CD8-positive, alpha-beta memory T cell (primary cell): ENCODE data around the gene PGR. TPM values are rescaled to one million over a fixed set of nuclear protein-coding genes. Genes with fewer than 3 reads are reported as not detected.

Source experiments
- CTCF ChIA-PET: fragments of 350-600 bp; sonication (Branson Sonifier 250); formaldehyde crosslinking; loops from one replicate; lab custom pipeline; 2021; ENCODE audit warnings: antibody characterized with exemption; lab: Charles Lee
- POLR2A ChIA-PET: fragments of 350-600 bp; sonication (Branson Sonifier 250); formaldehyde crosslinking; loops from one replicate; lab custom pipeline; 2021; ENCODE audit warnings: antibody characterized with exemption; lab: Charles Lee
- DNase-seq, 5 donors: peaks; one replicate each; pipeline versions ENCODE4 v3.0.0 to v3.0.0-alpha.2; 2020 to 2022; ENCODE audit warnings: mixed read lengths in 1 of 5
- H3K27ac ChIP-seq: one replicate; pipeline ENCODE4 v1.7.0; 2013; ENCODE audit warnings: low read depth, mild to moderate bottlenecking, low read length, moderate library complexity
- H3K27me3 ChIP-seq: 2 replicates; pipeline ENCODE4 v1.7.0; 2013; ENCODE audit warnings: low read length, mild to moderate bottlenecking; ENCODE audit not compliant: insufficient read depth, poor library complexity, severe bottlenecking
- H3K36me3 ChIP-seq: 2 replicates; pipeline ENCODE4 v1.7.0; 2013; ENCODE audit warnings: mild to moderate bottlenecking, low read length, moderate library complexity; ENCODE audit not compliant: insufficient read depth
- H3K4me1 ChIP-seq: 2 replicates; pipeline ENCODE4 v1.7.0; 2013; ENCODE audit warnings: mild to moderate bottlenecking, low read length, moderate library complexity; ENCODE audit not compliant: insufficient read depth
- H3K4me3 ChIP-seq: 2 replicates; pipeline ENCODE4 v1.7.0; 2013; ENCODE audit warnings: mild to moderate bottlenecking, low read length
- H3K9me3 ChIP-seq: 2 replicates; pipeline ENCODE4 v1.7.0; 2013; ENCODE audit warnings: mild to moderate bottlenecking, low read length
- H3K27ac Mint-ChIP-seq, 8 donors: one replicate each; pipeline ENCODE4 v1.8.0; 2020 to 2021; ENCODE audit warnings: mixed read lengths in 8 of 8, mild to moderate bottlenecking in 6 of 8, inconsistent platforms in 3 of 8, moderate library complexity in 3 of 8
- H3K27me3 Mint-ChIP-seq, 2 donors: one replicate each; pipeline ENCODE4 v1.8.0; 2020 to 2021; ENCODE audit warnings: mixed read lengths in 2 of 2, mild to moderate bottlenecking in 1 of 2, moderate library complexity in 1 of 2
- H3K36me3 Mint-ChIP-seq, 3 donors: one replicate each; pipeline ENCODE4 v1.8.0; 2020 to 2021; ENCODE audit warnings: mixed read lengths in 3 of 3, inconsistent platforms in 1 of 3, mild to moderate bottlenecking in 1 of 3
- H3K4me1 Mint-ChIP-seq, 3 donors: one replicate each; pipeline ENCODE4 v1.8.0; 2020 to 2021; ENCODE audit warnings: mixed read lengths in 3 of 3, inconsistent platforms in 1 of 3, mild to moderate bottlenecking in 1 of 3
- H3K4me3 Mint-ChIP-seq, 7 donors: one replicate each; pipeline ENCODE4 v1.8.0; 2020 to 2021; ENCODE audit warnings: mixed read lengths in 7 of 7, mild to moderate bottlenecking in 6 of 7, moderate library complexity in 4 of 7, inconsistent platforms in 2 of 7
- H3K9me3 Mint-ChIP-seq, 5 donors: one replicate each; pipeline ENCODE4 v1.8.0; 2020 to 2022; ENCODE audit warnings: mixed read lengths in 5 of 5, mild to moderate bottlenecking in 3 of 5, moderate library complexity in 2 of 5, inconsistent platforms in 1 of 5
- polyA plus RNA-seq: library from polyadenylated mRNA; unstranded; fragments of 300-500 nt; fragmentation: Illumina TruSeq; gene quantifications from one replicate; pipeline ENCODE4 v1.2.3, GENCODE V29; 2021
- total RNA-seq, 2 experiments: library from RNA; stranded (reverse); gene quantifications; one replicate each; pipeline ENCODE4 v1.2.3, GENCODE V29; 2021

Gene PGR
- total and polyA plus RNA-seq, 3 experiments from 2014 or later: not detected

GRCh38 chr11:101096036-101096704 is 33.4 kb downstream of the PGR start:
- POLR2A ChIA-PET: no interaction called here
- Mint-ChIP-seq H3K9me3 (peaks cover 0 to 21% (median 9%) of the 10 kb centered on the region in 5 donors), H3K4me1 (no peaks in the 10 kb centered on the region), H3K27me3 (no peaks in the 10 kb centered on the region), H3K36me3 (no peaks in the 10 kb centered on the region), H3K27ac (no peak overlapping the region), H3K4me3 (no peak overlapping the region)
- CTCF ChIA-PET: no interaction called here
- no peaks in the 10 kb centered on the region for H3K36me3 ChIP-seq
- H3K27me3 ChIP-seq: no peaks in the 10 kb centered on the region
- no peak overlapping the region for H3K4me3 ChIP-seq
- no peak for DNase-seq
- no peaks in the 10 kb centered on the region for H3K4me1 ChIP-seq
- no peak overlapping the region for H3K27ac ChIP-seq
- no peaks in the 10 kb centered on the region for H3K9me3 ChIP-seq

GRCh38 chr11:101091781-101092180 is 37.8 kb downstream of the PGR start:
- DNase-seq: no peak
- Histone ChIP-seq H3K36me3 (no peaks in the 10 kb centered on the region), H3K4me3 (no peak overlapping the region), H3K27me3 (no peaks in the 10 kb centered on the region), H3K4me1 (no peaks in the 10 kb centered on the region), H3K27ac (no peak overlapping the region), H3K9me3 (no peaks in the 10 kb centered on the region)
- no peaks in the 10 kb centered on the region for H3K36me3 Mint-ChIP-seq
- H3K9me3 Mint-ChIP-seq: peaks cover 5 to 18% (median 10%) of the 10 kb centered on the region in 5 donors
- H3K27ac Mint-ChIP-seq: no peak overlapping the region
- H3K27me3 Mint-ChIP-seq: no peaks in the 10 kb centered on the region
- H3K4me3 Mint-ChIP-seq: no peak overlapping the region
- no peaks in the 10 kb centered on the region for H3K4me1 Mint-ChIP-seq
- CTCF ChIA-PET: no interaction called here
- POLR2A ChIA-PET: no interaction called here

GRCh38 chr11:101090679-101091270 is 38.8 kb downstream of the PGR start:
- Mint-ChIP-seq H3K27me3 (no peaks in the 10 kb centered on the region), H3K27ac (no peak overlapping the region), H3K9me3 (peaks cover 8 to 15% (median 14%) of the 10 kb centered on the region in 5 donors), H3K36me3 (no peaks in the 10 kb centered on the region), H3K4me3 (no peak overlapping the region), H3K4me1 (no peaks in the 10 kb centered on the region)
- DNase-seq: no peak
- Histone ChIP-seq H3K36me3 (no peaks in the 10 kb centered on the region), H3K4me1 (no peaks in the 10 kb centered on the region), H3K27ac (no peak overlapping the region), H3K27me3 (no peaks in the 10 kb centered on the region), H3K4me3 (no peak overlapping the region), H3K9me3 (no peaks in the 10 kb centered on the region)
- POLR2A ChIA-PET: no interaction called here
- CTCF ChIA-PET: no interaction called here

- no peaks in the 10 kb centered on the region for H3K36me3 Mint-ChIP-seq
- ChIA-PET CTCF (no interaction called here), POLR2A (no interaction called here)
- Histone ChIP-seq H3K27ac (no peak overlapping the region), H3K4me3 (no peak overlapping the region), H3K9me3 (no peaks in the 10 kb centered on the region), H3K4me1 (no peaks in the 10 kb centered on the region), H3K27me3 (no peaks in the 10 kb centered on the region), H3K36me3 (no peaks in the 10 kb centered on the region)
- no peak overlapping the region for H3K4me3 Mint-ChIP-seq
- H3K9me3 Mint-ChIP-seq: peaks cover 9 to 33% (median 15%) of the 10 kb centered on the region in 5 donors
- no peak overlapping the region for H3K27ac Mint-ChIP-seq
- H3K27me3 Mint-ChIP-seq: no peaks in the 10 kb centered on the region
- DNase-seq: no peak
- no peaks in the 10 kb centered on the region for H3K4me1 Mint-ChIP-seq
Observed at GRCh38 chr11:101083335-101083734, 46.3 kb downstream of the PGR start.

GRCh38 chr11:101082813-101083212 is 46.8 kb downstream of the PGR start:
- Mint-ChIP-seq H3K27ac (no peak overlapping the region), H3K4me3 (no peak overlapping the region), H3K27me3 (no peaks in the 10 kb centered on the region), H3K4me1 (no peaks in the 10 kb centered on the region), H3K36me3 (no peaks in the 10 kb centered on the region), H3K9me3 (peaks cover 11 to 35% (median 16%) of the 10 kb centered on the region in 5 donors)
- Histone ChIP-seq H3K4me3 (no peak overlapping the region), H3K4me1 (no peaks in the 10 kb centered on the region), H3K36me3 (no peaks in the 10 kb centered on the region), H3K27me3 (no peaks in the 10 kb centered on the region), H3K27ac (no peak overlapping the region), H3K9me3 (no peaks in the 10 kb centered on the region)
- DNase-seq: no peak
- POLR2A ChIA-PET: no interaction called here
- CTCF ChIA-PET: no interaction called here

GRCh38 chr11:101063706-101064105 is 65.9 kb downstream of the PGR start:
- Histone ChIP-seq H3K27ac (no peak overlapping the region), H3K36me3 (no peaks in the 10 kb centered on the region), H3K9me3 (no peaks in the 10 kb centered on the region), H3K4me1 (no peaks in the 10 kb centered on the region), H3K4me3 (no peak overlapping the region), H3K27me3 (no peaks in the 10 kb centered on the region)
- ChIA-PET POLR2A (no interaction called here), CTCF (no interaction called here)
- Mint-ChIP-seq H3K4me3 (no peak overlapping the region), H3K9me3 (peaks cover 0 to 10% (median 3%) of the 10 kb centered on the region in 5 donors), H3K4me1 (no peaks in the 10 kb centered on the region), H3K27ac (no peak overlapping the region), H3K27me3 (no peaks in the 10 kb centered on the region), H3K36me3 (no peaks in the 10 kb centered on the region)
- DNase-seq: no peak

GRCh38 chr11:101061606-101062005 is 68.0 kb downstream of the PGR start:
- Mint-ChIP-seq H3K27me3 (no peaks in the 10 kb centered on the region), H3K9me3 (peaks cover 2 to 14% (median 8%) of the 10 kb centered on the region in 5 donors), H3K4me3 (no peak overlapping the region), H3K36me3 (no peaks in the 10 kb centered on the region), H3K27ac (no peak overlapping the region), H3K4me1 (no peaks in the 10 kb centered on the region)
- H3K9me3 ChIP-seq: no peaks in the 10 kb centered on the region
- ChIA-PET CTCF (no interaction called here), POLR2A (no interaction called here)
- DNase-seq: no peak
- no peak overlapping the region for H3K27ac ChIP-seq
- H3K4me1 ChIP-seq: no peaks in the 10 kb centered on the region
- H3K4me3 ChIP-seq: no peak overlapping the region
- H3K27me3 ChIP-seq: no peaks in the 10 kb centered on the region
- no peaks in the 10 kb centered on the region for H3K36me3 ChIP-seq

- no peak overlapping the region for H3K4me3 Mint-ChIP-seq
- no peaks in the 10 kb centered on the region for H3K9me3 ChIP-seq
- H3K27me3 ChIP-seq: no peaks in the 10 kb centered on the region
- ChIA-PET POLR2A (no interaction called here), CTCF (no interaction called here)
- H3K27ac ChIP-seq: no peak overlapping the region
- no peaks in the 10 kb centered on the region for H3K4me1 ChIP-seq
- no peaks in the 10 kb centered on the region for H3K36me3 Mint-ChIP-seq
- H3K4me1 Mint-ChIP-seq: no peaks in the 10 kb centered on the region
- peaks cover 2 to 20% (median 5%) of the 10 kb centered on the region in 5 donors for H3K9me3 Mint-ChIP-seq
- no peaks in the 10 kb centered on the region for H3K27me3 Mint-ChIP-seq
- H3K4me3 ChIP-seq: no peak overlapping the region
- DNase-seq: no peak
- H3K36me3 ChIP-seq: no peaks in the 10 kb centered on the region
- no peak overlapping the region for H3K27ac Mint-ChIP-seq
Observed at GRCh38 chr11:101059331-101059730, 70.3 kb downstream of the PGR start.
